Activated T-cell treated with anti-CD3 and anti-CD28 coated beads, Interleukin-2, amount 50 U/mL, for 24 hours (primary cell): Measurements from ENCODE around the gene CELA2B.
"Not testable (repeated sequence)": the region's sequence is repeated elsewhere in the genome, so short reads cannot be mapped to it uniquely, and the experiment has no call there.

Experiments used
- DNase-seq: peaks from one replicate; pipeline ENCODE4 v3.0.0-alpha.2; 2020
- H3K27ac Mint-ChIP-seq: 2 replicates; pipeline ENCODE4 v1.8.0; 2020; ENCODE audit warnings: mild to moderate bottlenecking, mixed read lengths
- H3K27me3 Mint-ChIP-seq: 2 replicates; pipeline ENCODE4 v1.8.0; 2020; ENCODE audit warnings: mixed read lengths
- H3K36me3 Mint-ChIP-seq: 2 replicates; pipeline ENCODE4 v1.8.0; 2020; ENCODE audit warnings: low read depth, mixed read lengths
- H3K4me1 Mint-ChIP-seq: 2 replicates; pipeline ENCODE4 v1.8.0; 2020; ENCODE audit warnings: low read depth, mixed read lengths
- H3K4me3 Mint-ChIP-seq: 2 replicates; pipeline ENCODE4 v1.8.0; 2020; ENCODE audit warnings: mild to moderate bottlenecking, moderate library complexity, mixed read lengths
- H3K9me3 Mint-ChIP-seq: 2 replicates; pipeline ENCODE4 v1.8.0; 2020; ENCODE audit warnings: mixed read lengths

CELA2B gene

GRCh38 chr1:15471067-15471466, 4.8 kb upstream of the CELA2B start:
- H3K36me3 Mint-ChIP-seq, DNase-seq, H3K27ac Mint-ChIP-seq, H3K4me1 Mint-ChIP-seq, H3K9me3 Mint-ChIP-seq, H3K4me3 Mint-ChIP-seq, H3K27me3 Mint-ChIP-seq: not testable (repeated sequence)

- not testable (repeated sequence) for H3K36me3 Mint-ChIP-seq, DNase-seq, H3K4me3 Mint-ChIP-seq, H3K9me3 Mint-ChIP-seq, H3K27me3 Mint-ChIP-seq, H3K4me1 Mint-ChIP-seq, H3K27ac Mint-ChIP-seq
These were observed 4.2 kb upstream of the CELA2B start for GRCh38 chr1:15471723-15472122.

GRCh38 chr1:15472587-15472986, 3.3 kb upstream of the CELA2B start:
- Mint-ChIP-seq H3K36me3 (no peaks in the 10 kb centered on the region), H3K27me3 (no peaks in the 10 kb centered on the region), H3K4me1 (no peaks in the 10 kb centered on the region), H3K9me3 (no peaks in the 10 kb centered on the region), H3K4me3 (no peak overlapping the region), H3K27ac (no peak overlapping the region)
- no peak for DNase-seq

- Mint-ChIP-seq H3K36me3 (no peaks in the 10 kb centered on the region), H3K9me3 (no peaks in the 10 kb centered on the region), H3K4me3 (no peak overlapping the region), H3K27me3 (no peaks in the 10 kb centered on the region), H3K27ac (no peak overlapping the region), H3K4me1 (no peaks in the 10 kb centered on the region)
- DNase-seq, result no peak
These were observed 1.0 kb downstream of the CELA2B start for GRCh38 chr1:15476927-15477326.

DNA sequence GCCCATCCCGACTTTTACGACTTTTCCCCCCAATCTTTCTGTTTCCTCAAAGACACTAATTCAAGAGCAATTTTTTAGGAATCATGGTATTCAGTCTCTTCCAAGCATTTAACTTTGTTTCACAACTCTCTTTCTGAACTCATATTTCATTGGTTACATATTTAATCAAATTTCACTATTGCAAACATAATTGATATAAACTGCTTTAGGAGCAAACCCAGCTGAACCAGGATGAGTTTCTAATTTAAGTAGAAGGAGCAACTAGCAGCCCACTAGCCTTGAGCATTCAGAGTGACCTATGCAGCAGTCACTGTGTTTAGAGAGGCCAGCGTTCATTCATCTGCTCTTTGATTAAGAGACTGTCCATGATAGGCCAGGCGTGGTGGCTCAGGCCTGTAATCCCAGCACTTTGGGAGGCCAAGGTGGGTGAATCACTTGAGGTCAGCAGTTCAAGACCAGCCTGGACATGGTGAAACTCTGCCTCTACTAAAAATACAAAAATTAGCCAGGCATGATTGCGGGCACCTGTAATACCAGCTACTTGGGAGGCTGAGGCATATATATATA, 1.8 kb downstream of the CELA2B start:
- H3K27me3 Mint-ChIP-seq, result no peaks in the 10 kb centered on the region
- H3K4me3 Mint-ChIP-seq, result no peak overlapping the region
- DNase-seq, result no peak
- no peaks in the 10 kb centered on the region for H3K36me3 Mint-ChIP-seq
- H3K4me1 Mint-ChIP-seq, result no peaks in the 10 kb centered on the region
- H3K9me3 Mint-ChIP-seq, result no peaks in the 10 kb centered on the region
- no peak overlapping the region for H3K27ac Mint-ChIP-seq

DNA sequence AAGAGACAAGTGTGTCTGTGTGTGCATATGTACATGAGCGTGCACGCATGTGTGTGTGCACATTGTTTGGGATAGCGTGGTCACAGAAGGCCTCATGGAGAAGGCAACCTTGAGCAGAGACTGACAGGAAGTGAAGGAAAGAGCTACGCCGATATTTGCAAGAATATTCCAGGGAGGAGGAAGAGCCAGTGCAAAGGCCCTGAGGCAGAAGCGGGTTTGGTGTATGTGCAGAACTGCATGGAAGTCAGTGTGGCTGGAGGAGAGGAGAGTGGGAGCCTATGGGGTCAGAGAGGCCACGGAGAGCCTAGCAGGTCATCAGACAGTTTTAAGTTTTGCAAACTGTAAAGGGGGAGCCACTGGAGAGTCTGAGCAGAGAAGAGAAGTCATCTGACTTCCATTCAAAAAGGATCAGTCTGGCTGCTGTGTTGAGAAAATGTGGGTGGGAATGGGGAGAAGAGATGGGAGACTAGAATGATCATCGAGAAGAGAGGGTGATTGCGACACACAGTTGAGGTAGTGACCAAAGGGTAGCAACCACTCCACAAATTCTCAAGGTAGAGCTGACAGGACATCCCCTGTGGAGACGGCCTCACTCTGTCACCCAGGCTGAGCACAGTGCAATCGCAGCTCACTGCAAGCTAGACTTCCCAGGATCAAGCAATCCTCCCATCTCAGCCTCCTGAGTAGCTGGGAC, 3.9 kb downstream of the CELA2B start:
- Mint-ChIP-seq H3K27ac (no peak overlapping the region), H3K4me3 (no peak overlapping the region), H3K4me1 (no peaks in the 10 kb centered on the region), H3K36me3 (no peaks in the 10 kb centered on the region), H3K27me3 (no peaks in the 10 kb centered on the region), H3K9me3 (no peaks in the 10 kb centered on the region)
- no peak for DNase-seq

- DNase-seq, H3K4me1 Mint-ChIP-seq, H3K27me3 Mint-ChIP-seq, H3K9me3 Mint-ChIP-seq, H3K36me3 Mint-ChIP-seq, H3K4me3 Mint-ChIP-seq, H3K27ac Mint-ChIP-seq: not testable (repeated sequence)
These were observed 6.6 kb downstream of the CELA2B start for GRCh38 chr1:15482455-15482854.

DNA sequence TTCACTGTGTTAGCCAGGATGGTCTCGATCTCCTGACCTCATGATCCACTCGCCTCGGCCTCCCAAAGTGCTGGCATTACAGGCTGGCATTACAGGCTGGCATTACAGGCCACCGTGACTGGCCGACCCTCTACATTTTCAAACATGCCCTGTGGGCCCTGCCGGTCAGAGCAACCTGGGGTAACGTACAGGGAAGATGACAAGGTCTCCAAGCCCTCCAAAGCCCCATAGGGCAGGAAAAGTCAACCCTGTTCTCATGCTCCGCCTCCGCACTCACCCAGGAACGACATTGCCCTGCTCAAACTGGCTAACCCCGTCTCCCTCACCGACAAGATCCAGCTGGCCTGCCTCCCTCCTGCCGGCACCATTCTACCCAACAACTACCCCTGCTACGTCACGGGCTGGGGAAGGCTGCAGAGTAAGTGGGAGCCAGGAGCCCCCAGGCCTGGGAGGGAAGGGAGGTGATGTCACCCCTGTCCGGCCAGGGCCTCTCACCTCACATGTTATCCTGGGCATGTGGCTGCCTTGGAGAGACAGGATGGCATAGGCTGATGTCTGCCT, 7.2 kb downstream of the CELA2B start:
- H3K27me3 Mint-ChIP-seq, H3K4me3 Mint-ChIP-seq, H3K36me3 Mint-ChIP-seq, H3K4me1 Mint-ChIP-seq, DNase-seq, H3K9me3 Mint-ChIP-seq, H3K27ac Mint-ChIP-seq: not testable (repeated sequence)

DNA sequence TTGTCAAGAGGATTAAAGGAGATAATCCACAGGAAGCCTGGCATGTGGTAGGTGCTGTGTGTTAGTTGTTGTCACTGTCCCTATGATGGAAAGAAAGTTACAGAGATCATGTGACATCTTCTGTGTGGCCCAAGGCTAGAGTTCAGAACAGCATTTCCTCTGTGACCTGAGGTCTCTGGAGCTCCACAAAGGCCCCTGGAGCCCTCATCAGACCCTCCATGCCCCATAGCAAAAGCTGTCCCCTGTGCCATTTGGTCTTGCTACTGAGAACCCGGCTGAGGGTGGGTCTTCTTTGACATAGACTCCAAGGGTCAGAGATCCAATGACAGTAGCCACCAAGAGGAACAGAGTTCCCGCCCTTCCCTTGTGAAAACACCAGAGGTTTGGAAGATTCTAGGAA, 8.1 kb downstream of the CELA2B start:
- H3K4me3 Mint-ChIP-seq, result no peak overlapping the region
- no peaks in the 10 kb centered on the region for H3K4me1 Mint-ChIP-seq
- H3K27ac Mint-ChIP-seq, result no peak overlapping the region
- H3K36me3 Mint-ChIP-seq, result peaks cover 6% of the 10 kb centered on the region
- H3K27me3 Mint-ChIP-seq, result no peaks in the 10 kb centered on the region
- H3K9me3 Mint-ChIP-seq, result no peaks in the 10 kb centered on the region
- no peak for DNase-seq

GRCh38 chr1:15484443-15484842, 8.5 kb downstream of the CELA2B start:
- not testable (repeated sequence) for H3K9me3 Mint-ChIP-seq, H3K27me3 Mint-ChIP-seq, H3K36me3 Mint-ChIP-seq, H3K4me3 Mint-ChIP-seq, H3K4me1 Mint-ChIP-seq, DNase-seq, H3K27ac Mint-ChIP-seq

DNA sequence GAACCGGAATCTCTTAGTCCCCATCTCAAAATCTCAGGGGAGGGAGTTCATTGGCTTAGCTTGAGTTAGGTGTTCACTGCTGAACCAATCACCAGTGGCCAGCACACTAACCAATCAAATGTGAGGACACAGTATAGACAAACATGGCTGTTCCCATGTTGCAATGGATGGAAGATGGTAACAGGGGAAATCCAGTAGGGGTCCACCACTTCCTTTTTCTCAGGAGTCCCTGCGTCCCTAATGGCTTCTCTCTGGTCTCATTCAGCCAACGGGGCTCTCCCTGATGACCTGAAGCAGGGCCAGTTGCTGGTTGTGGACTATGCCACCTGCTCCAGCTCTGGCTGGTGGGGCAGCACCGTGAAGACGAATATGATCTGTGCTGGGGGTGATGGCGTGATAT, 9.7 kb downstream of the CELA2B start:
- Mint-ChIP-seq H3K27me3 (no peaks in the 10 kb centered on the region), H3K27ac (no peak overlapping the region), H3K9me3 (no peaks in the 10 kb centered on the region), H3K4me1 (no peaks in the 10 kb centered on the region), H3K4me3 (no peak overlapping the region), H3K36me3 (peaks cover 6% of the 10 kb centered on the region)
- no peak for DNase-seq

DNA sequence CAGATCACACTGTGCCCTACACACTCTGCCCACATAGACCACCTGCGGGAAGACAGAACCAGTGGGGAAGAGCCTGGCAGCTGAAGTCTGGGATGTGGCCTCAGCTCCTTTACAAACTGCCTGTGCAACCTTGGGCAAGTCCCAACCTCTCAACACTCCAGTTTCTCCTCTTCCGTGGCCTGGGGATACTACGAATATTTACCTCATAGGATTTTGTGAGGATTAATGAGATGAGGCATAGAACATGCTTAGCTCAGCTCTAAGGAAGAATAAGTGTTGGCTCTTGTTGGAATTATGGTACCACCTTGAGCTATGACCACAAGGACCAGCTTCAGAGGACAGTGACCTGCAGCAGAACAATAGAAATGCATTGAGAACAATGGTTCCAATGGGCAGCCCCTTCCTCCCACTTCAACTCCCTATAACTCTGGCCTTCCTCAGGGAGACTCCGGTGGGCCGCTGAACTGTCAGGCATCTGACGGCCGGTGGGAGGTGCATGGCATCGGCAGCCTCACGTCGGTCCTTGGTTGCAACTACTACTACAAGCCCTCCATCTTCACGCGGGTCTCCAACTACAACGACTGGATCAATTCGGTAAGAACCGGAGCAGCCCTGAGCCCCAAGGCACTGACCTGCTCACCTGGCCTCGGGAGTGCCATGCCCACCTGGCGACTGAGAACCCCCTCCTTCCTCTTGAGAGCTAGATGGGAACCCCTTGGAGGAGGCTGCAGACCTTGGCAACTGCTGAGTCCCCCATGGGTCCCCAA, 11.1 kb downstream of the CELA2B start:
- H3K27ac Mint-ChIP-seq, H3K4me1 Mint-ChIP-seq, DNase-seq, H3K9me3 Mint-ChIP-seq, H3K27me3 Mint-ChIP-seq, H3K4me3 Mint-ChIP-seq: not testable (repeated sequence)
- H3K36me3 Mint-ChIP-seq, result peaks cover 10% of the 10 kb centered on the region

DNA sequence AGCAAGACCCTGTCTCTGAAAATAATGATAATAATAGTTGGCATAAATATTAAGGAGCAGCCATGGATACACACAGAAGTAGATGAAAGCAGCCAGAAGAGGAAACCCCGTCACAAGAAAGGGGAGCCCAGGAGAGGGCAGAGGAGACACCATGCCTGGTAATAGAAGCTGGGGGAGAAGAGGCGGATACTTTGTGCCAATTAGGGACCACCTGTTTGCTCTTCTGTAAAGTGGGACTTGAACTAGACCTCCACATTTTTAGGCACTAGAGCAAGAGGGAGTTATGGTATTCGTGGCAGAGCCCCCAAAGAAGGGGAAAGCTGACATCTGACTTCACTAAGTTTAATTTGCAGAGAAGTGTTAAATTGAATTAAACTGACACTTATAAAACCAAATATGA, 12.5 kb downstream of the CELA2B start:
- Mint-ChIP-seq H3K9me3 (no peaks in the 10 kb centered on the region), H3K36me3 (peaks cover 20% of the 10 kb centered on the region), H3K27me3 (no peaks in the 10 kb centered on the region), H3K4me1 (peaks cover 2% of the 10 kb centered on the region), H3K4me3 (no peak overlapping the region), H3K27ac (no peak overlapping the region)
- no peak for DNase-seq

GRCh38 chr1:15489052-15489736, 13.3 kb downstream of the CELA2B start:
- H3K4me1 Mint-ChIP-seq, result peaks cover 2% of the 10 kb centered on the region
- H3K27ac Mint-ChIP-seq, result no peak overlapping the region
- no peaks in the 10 kb centered on the region for H3K27me3 Mint-ChIP-seq
- H3K36me3 Mint-ChIP-seq, result peaks cover 28% of the 10 kb centered on the region
- no peak for DNase-seq
- no peak overlapping the region for H3K4me3 Mint-ChIP-seq
- no peaks in the 10 kb centered on the region for H3K9me3 Mint-ChIP-seq

- H3K4me1 Mint-ChIP-seq, H3K27me3 Mint-ChIP-seq, H3K4me3 Mint-ChIP-seq, DNase-seq, H3K9me3 Mint-ChIP-seq, H3K27ac Mint-ChIP-seq: not testable (repeated sequence)
- peaks cover 37% of the 10 kb centered on the region for H3K36me3 Mint-ChIP-seq
These were observed 15.1 kb downstream of the CELA2B start for GRCh38 chr1:15491010-15491409.
